SK-N-SH treated with all-trans-retinoic acid at 6 μM for 48 hours (cell line): ENCODE measurements around the gene DOCK1.

Source experiments
- CSDC2 ChIP-seq: fragments of 250-450 bp; sonication (Bioruptor Pico); IDR thresholded peaks from 2 replicates; pipeline ENCODE4 v1.5.0; 2020; ENCODE audit warnings: mild to moderate bottlenecking, moderate library complexity
- TF ChIP-seq, protein P1 (sequence below): fragments of 250-450 bp; sonication (Bioruptor Pico); IDR thresholded peaks from 2 replicates; pipeline ENCODE4 v1.5.0; 2020; ENCODE audit warnings: mild to moderate bottlenecking, moderate library complexity
- TF ChIP-seq, protein P2 (sequence below): fragments of 250-450 bp; sonication (Bioruptor Pico); IDR thresholded peaks from 2 replicates; pipeline ENCODE4 v1.5.1; 2020; ENCODE audit warnings: low read depth, mild to moderate bottlenecking, moderate library complexity
- TF ChIP-seq, protein P3 (sequence below): fragments of 250-450 bp; sonication (Bioruptor Pico); IDR thresholded peaks from 2 replicates; pipeline ENCODE4 v1.8.0; 2020; ENCODE audit warnings: mild to moderate bottlenecking, moderate library complexity, borderline replicate concordance

DNA sequence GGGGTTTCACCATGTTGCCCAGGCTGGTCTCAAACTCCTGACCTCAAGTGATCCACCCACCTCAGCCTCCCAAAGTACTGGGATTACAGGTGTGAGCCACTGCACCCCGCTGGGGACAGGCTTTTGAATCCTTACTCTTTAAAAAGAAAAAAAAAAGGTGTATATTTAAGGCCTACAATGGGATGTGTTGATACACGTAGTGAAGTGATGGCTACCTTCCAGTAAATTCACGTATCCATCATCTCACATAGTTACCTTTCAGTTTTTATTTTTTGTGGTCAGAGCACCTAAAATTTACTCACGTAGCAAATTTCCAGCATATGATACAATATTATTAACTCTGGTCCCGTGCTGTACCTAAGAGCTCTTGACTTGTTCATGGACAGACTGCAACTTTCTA is 410.7 kb downstream of the DOCK1 start:
- TF ChIP-seq, protein P1, sequence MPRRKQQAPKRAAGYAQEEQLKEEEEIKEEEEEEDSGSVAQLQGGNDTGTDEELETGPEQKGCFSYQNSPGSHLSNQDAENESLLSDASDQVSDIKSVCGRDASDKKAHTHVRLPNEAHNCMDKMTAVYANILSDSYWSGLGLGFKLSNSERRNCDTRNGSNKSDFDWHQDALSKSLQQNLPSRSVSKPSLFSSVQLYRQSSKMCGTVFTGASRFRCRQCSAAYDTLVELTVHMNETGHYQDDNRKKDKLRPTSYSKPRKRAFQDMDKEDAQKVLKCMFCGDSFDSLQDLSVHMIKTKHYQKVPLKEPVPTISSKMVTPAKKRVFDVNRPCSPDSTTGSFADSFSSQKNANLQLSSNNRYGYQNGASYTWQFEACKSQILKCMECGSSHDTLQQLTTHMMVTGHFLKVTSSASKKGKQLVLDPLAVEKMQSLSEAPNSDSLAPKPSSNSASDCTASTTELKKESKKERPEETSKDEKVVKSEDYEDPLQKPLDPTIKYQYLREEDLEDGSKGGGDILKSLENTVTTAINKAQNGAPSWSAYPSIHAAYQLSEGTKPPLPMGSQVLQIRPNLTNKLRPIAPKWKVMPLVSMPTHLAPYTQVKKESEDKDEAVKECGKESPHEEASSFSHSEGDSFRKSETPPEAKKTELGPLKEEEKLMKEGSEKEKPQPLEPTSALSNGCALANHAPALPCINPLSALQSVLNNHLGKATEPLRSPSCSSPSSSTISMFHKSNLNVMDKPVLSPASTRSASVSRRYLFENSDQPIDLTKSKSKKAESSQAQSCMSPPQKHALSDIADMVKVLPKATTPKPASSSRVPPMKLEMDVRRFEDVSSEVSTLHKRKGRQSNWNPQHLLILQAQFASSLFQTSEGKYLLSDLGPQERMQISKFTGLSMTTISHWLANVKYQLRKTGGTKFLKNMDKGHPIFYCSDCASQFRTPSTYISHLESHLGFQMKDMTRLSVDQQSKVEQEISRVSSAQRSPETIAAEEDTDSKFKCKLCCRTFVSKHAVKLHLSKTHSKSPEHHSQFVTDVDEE, result no peak
- TF ChIP-seq CSDC2 (CRISPR knock-in tag), result no peak
- TF ChIP-seq, protein P2, sequence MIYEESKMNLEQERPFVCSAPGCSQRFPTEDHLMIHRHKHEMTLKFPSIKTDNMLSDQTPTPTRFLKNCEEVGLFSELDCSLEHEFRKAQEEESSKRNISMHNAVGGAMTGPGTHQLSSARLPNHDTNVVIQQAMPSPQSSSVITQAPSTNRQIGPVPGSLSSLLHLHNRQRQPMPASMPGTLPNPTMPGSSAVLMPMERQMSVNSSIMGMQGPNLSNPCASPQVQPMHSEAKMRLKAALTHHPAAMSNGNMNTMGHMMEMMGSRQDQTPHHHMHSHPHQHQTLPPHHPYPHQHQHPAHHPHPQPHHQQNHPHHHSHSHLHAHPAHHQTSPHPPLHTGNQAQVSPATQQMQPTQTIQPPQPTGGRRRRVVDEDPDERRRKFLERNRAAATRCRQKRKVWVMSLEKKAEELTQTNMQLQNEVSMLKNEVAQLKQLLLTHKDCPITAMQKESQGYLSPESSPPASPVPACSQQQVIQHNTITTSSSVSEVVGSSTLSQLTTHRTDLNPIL (CRISPR knock-in tag), result no peak
- TF ChIP-seq, protein P3, sequence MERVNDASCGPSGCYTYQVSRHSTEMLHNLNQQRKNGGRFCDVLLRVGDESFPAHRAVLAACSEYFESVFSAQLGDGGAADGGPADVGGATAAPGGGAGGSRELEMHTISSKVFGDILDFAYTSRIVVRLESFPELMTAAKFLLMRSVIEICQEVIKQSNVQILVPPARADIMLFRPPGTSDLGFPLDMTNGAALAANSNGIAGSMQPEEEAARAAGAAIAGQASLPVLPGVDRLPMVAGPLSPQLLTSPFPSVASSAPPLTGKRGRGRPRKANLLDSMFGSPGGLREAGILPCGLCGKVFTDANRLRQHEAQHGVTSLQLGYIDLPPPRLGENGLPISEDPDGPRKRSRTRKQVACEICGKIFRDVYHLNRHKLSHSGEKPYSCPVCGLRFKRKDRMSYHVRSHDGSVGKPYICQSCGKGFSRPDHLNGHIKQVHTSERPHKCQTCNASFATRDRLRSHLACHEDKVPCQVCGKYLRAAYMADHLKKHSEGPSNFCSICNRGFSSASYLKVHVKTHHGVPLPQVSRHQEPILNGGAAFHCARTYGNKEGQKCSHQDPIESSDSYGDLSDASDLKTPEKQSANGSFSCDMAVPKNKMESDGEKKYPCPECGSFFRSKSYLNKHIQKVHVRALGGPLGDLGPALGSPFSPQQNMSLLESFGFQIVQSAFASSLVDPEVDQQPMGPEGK (CRISPR knock-in tag), result no peak
